MM.1S (cell line): Measurements from ENCODE around the gene ANKS1B.

Experiments
- DNase-seq: peaks from one replicate; pipeline ENCODE4 v3.0.0-alpha.2; 2015
- H2AFZ ChIP-seq: fragments of 300-600 bp; sonication (generic); 2 replicates; pipeline ENCODE4 v1.6.0; 2016; ENCODE audit warnings: antibody characterized with exemption, low read length
- H3F3A ChIP-seq: fragments of 300-600 bp; sonication (generic); 2 replicates; pipeline ENCODE4 v1.6.1; 2016; ENCODE audit warnings: mild to moderate bottlenecking, antibody characterized with exemption, low read length, moderate library complexity, mixed read lengths; ENCODE audit not compliant: insufficient read depth
- H3K27ac ChIP-seq: fragments of 300-600 bp; sonication (generic); 2 replicates; pipeline ENCODE4 v1.5.1; 2016; ENCODE audit warnings: mild to moderate bottlenecking, low read length
- H3K27me3 ChIP-seq: fragments of 300-600 bp; sonication (generic); replicated peaks from 2 replicates; pipeline ENCODE4 v1.6.0; 2016; ENCODE audit warnings: low read length; ENCODE audit not compliant: insufficient read depth
- H3K36me3 ChIP-seq: fragments of 300-600 bp; sonication (generic); replicated peaks from 2 replicates; pipeline ENCODE4 v1.6.1; 2016; ENCODE audit warnings: mild to moderate bottlenecking, low read length, mixed read lengths; ENCODE audit not compliant: insufficient read depth
- H3K4me1 ChIP-seq: fragments of 300-600 bp; sonication (generic); 2 replicates; pipeline ENCODE4 v1.6.1; 2016; ENCODE audit warnings: low read length, mixed read lengths
- H3K4me2 ChIP-seq: fragments of 300-600 bp; sonication (generic); 2 replicates; pipeline ENCODE4 v1.6.0; 2016; ENCODE audit warnings: low read depth, low read length
- H3K4me3 ChIP-seq: fragments of 300-600 bp; sonication (generic); 2 replicates; pipeline ENCODE4 v1.5.1; 2016; ENCODE audit warnings: low read length, mixed read lengths
- H3K79me2 ChIP-seq: fragments of 300-600 bp; sonication (generic); 2 replicates; pipeline ENCODE4 v1.6.1; 2016; ENCODE audit warnings: mixed run types, low read length, mixed read lengths
- H3K9ac ChIP-seq: fragments of 300-600 bp; sonication (generic); 2 replicates; pipeline ENCODE4 v1.6.1; 2016; ENCODE audit warnings: low read length, mixed read lengths
- H3K9me2 ChIP-seq: fragments of 300-600 bp; sonication (generic); replicated peaks from 2 replicates; pipeline ENCODE4 v1.6.1; 2016; ENCODE audit warnings: mild to moderate bottlenecking, low read length, mixed read lengths; ENCODE audit not compliant: insufficient read depth
- H3K9me3 ChIP-seq: fragments of 300-600 bp; sonication (generic); replicated peaks from 2 replicates; pipeline ENCODE4 v1.6.1; 2016; ENCODE audit warnings: mild to moderate bottlenecking, low read length, mixed read lengths; ENCODE audit not compliant: insufficient read depth
- H4K20me1 ChIP-seq: fragments of 300-600 bp; sonication (generic); 2 replicates; pipeline ENCODE4 v1.6.1; 2016; ENCODE audit warnings: mild to moderate bottlenecking, low read length, moderate library complexity, mixed read lengths; ENCODE audit not compliant: insufficient read depth
- EZH2 ChIP-seq: fragments of 300-600 bp; sonication (generic); optimal IDR thresholded peaks from 2 replicates; pipeline ENCODE3; 2017; ENCODE audit warnings: low read depth, mild to moderate bottlenecking, antibody characterized with exemption, low read length, mixed read lengths
- EZH2phosphoT487 ChIP-seq: fragments of 300-600 bp; sonication (generic); IDR thresholded peaks from 2 replicates; pipeline ENCODE4 v1.6.1; 2018; ENCODE audit warnings: antibody characterized with exemption, low read length
- TF ChIP-seq, protein P1 (sequence below): fragments of 300-600 bp; sonication (generic); IDR thresholded peaks from 2 replicates; pipeline ENCODE4 v1.5.1; 2016; ENCODE audit warnings: antibody characterized with exemption, low read length, mixed read lengths

The ANKS1B gene

DNA sequence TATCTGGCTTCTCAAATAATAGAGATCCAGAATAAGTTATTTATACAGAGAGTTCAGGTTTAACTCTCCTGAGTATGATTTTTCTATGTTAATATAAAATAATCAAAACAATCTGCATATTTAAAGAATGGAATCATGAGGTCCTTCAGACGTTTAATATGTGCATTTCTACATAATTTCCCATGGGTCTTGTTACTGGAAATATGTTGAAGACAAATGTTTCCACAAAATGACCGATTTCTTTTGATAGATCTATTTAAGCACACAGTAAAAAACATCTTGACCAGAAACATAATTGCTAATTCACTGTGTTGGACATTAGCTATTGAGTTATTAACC lies 957.7 kb downstream of the ANKS1B start:
- Histone ChIP-seq H3K9me3 (no peaks in the 10 kb centered on the region), H3K79me2 (no peaks in the 10 kb centered on the region), H3K9me2 (no peaks in the 10 kb centered on the region), H3K4me3 (no peak overlapping the region), H3F3A (no peaks in the 10 kb centered on the region), H3K4me2 (no peak overlapping the region), H4K20me1 (no peaks in the 10 kb centered on the region), H3K27ac (no peak overlapping the region), H2AFZ (no peak overlapping the region), H3K9ac (no peak overlapping the region), H3K36me3 (no peaks in the 10 kb centered on the region), H3K27me3 (no peaks in the 10 kb centered on the region), H3K4me1 (no peaks in the 10 kb centered on the region)
- TF ChIP-seq EZH2 (no peak), EZH2phosphoT487 (no peak)
- TF ChIP-seq, protein P1, sequence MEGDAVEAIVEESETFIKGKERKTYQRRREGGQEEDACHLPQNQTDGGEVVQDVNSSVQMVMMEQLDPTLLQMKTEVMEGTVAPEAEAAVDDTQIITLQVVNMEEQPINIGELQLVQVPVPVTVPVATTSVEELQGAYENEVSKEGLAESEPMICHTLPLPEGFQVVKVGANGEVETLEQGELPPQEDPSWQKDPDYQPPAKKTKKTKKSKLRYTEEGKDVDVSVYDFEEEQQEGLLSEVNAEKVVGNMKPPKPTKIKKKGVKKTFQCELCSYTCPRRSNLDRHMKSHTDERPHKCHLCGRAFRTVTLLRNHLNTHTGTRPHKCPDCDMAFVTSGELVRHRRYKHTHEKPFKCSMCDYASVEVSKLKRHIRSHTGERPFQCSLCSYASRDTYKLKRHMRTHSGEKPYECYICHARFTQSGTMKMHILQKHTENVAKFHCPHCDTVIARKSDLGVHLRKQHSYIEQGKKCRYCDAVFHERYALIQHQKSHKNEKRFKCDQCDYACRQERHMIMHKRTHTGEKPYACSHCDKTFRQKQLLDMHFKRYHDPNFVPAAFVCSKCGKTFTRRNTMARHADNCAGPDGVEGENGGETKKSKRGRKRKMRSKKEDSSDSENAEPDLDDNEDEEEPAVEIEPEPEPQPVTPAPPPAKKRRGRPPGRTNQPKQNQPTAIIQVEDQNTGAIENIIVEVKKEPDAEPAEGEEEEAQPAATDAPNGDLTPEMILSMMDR, result no peak
- no peak for DNase-seq

DNA sequence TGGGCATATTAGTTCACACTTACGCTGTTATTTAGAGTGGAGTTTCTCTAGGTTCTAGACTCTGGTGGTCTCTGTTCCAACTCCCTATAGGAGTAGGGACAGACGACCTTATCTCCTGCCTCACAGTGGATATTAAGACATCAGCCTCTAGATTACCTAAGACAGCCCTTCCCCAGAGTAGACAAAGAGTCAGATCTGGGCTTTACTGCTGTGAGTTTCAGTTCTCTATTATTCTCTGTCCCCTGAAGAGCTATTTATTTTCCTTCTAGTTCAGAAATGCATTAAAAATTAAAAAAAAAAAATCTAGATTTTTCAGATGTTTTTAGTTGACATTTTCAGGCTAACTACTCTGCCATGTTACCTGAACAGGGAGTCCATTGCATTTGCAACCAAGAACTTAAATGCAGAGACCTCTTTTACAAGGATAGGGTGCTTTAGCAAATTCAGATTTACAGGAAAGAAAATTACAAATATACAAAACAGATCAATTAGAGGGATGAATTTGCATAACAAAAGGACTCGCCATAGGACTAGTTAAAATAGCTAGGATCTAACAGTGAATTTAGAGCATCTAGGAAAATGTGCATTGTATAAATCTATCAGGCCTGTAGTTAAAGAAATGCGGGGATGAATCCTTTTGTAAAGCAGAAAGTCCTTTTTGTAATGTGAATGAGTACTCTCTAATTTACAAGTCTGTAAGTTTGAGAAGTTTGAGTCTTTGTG lies 958.2 kb downstream of the ANKS1B start:
- H4K20me1 ChIP-seq, result no peaks in the 10 kb centered on the region
- H3F3A ChIP-seq, result no peaks in the 10 kb centered on the region
- H3K9ac ChIP-seq, result no peak overlapping the region
- no peaks in the 10 kb centered on the region for H3K9me3 ChIP-seq
- TF ChIP-seq EZH2phosphoT487 (no peak), EZH2 (no peak)
- TF ChIP-seq, protein P1, result no peak
- H3K36me3 ChIP-seq, result no peaks in the 10 kb centered on the region
- H3K9me2 ChIP-seq, result no peaks in the 10 kb centered on the region
- H3K27me3 ChIP-seq, result no peaks in the 10 kb centered on the region
- H2AFZ ChIP-seq, result no peak overlapping the region
- no peak for DNase-seq
- no peaks in the 10 kb centered on the region for H3K4me1 ChIP-seq
- no peak overlapping the region for H3K27ac ChIP-seq
- no peaks in the 10 kb centered on the region for H3K79me2 ChIP-seq
- H3K4me3 ChIP-seq, result no peak overlapping the region
- H3K4me2 ChIP-seq, result no peak overlapping the region

DNA sequence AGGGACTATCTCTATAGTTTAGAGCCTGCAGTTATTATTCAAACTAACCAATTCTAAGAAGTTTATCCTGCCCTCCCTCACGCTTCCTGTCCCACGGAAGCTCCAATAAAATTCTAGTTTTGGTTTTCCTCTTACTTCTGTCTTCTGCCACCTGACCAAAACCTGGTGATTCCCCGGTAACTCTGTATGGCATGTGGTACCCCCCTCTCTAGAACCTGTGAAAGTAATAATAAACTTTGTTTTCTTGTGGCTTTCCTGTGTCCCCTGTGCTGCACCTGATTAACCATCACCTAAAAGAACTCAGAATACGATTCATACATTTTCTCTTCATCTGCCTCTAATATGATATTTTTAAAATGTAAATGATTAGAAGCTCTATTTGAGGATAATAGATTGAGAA lies 959.9 kb downstream of the ANKS1B start:
- H2AFZ ChIP-seq, result no peak overlapping the region
- H3K9me3 ChIP-seq, result no peaks in the 10 kb centered on the region
- H3K4me1 ChIP-seq, result no peaks in the 10 kb centered on the region
- DNase-seq, result no peak
- no peak overlapping the region for H3K4me3 ChIP-seq
- no peaks in the 10 kb centered on the region for H3F3A ChIP-seq
- TF ChIP-seq, protein P1, result no peak
- TF ChIP-seq EZH2, result no peak
- TF ChIP-seq EZH2phosphoT487, result no peak
- no peaks in the 10 kb centered on the region for H3K36me3 ChIP-seq
- H3K4me2 ChIP-seq, result no peak overlapping the region
- H3K79me2 ChIP-seq, result no peaks in the 10 kb centered on the region
- H3K27me3 ChIP-seq, result no peaks in the 10 kb centered on the region
- H3K9me2 ChIP-seq, result no peaks in the 10 kb centered on the region
- H3K9ac ChIP-seq, result no peak overlapping the region
- H4K20me1 ChIP-seq, result no peaks in the 10 kb centered on the region
- H3K27ac ChIP-seq, result no peak overlapping the region
